Neural progenitor cell (in vitro differentiated cells): ENCODE measurements around the gene FER. TPM values are rescaled to one million over a fixed set of nuclear protein-coding genes. Genes with fewer than 3 reads are reported as not detected.

Experiments
- DNase-seq: peaks from one replicate; pipeline ENCODE4 v3.0.0-alpha.2; 2016; ENCODE audit warnings: low spot score
- H2AFZ ChIP-seq: fragments of 200-600 bp; sonication (generic); replicated peaks from 2 replicates; pipeline ENCODE4 v1.6.1; 2016; ENCODE audit warnings: antibody characterized with exemption
- H3F3A ChIP-seq: fragments of 200-600 bp; sonication (generic); 2 replicates; pipeline ENCODE4 v1.6.1; 2016; ENCODE audit warnings: antibody characterized with exemption, low read depth
- H3K27ac ChIP-seq: fragments of 200-600 bp; sonication (generic); 2 replicates; pipeline ENCODE4 v1.5.1; 2016; ENCODE audit warnings: mild to moderate bottlenecking
- H3K27me3 ChIP-seq: fragments of 200-600 bp; sonication (generic); 2 replicates; pipeline ENCODE4 v1.6.1; 2016; ENCODE audit warnings: mild to moderate bottlenecking, moderate library complexity
- H3K36me3 ChIP-seq: fragments of 200-600 bp; sonication (generic); 2 replicates; pipeline ENCODE4 v1.5.1; 2016
- H3K4me1 ChIP-seq: fragments of 200-600 bp; sonication (generic); 2 replicates; pipeline ENCODE4 v1.6.1; 2016; ENCODE audit warnings: mixed run types
- H3K4me2 ChIP-seq: fragments of 200-600 bp; sonication (generic); 2 replicates; pipeline ENCODE4 v1.6.1; 2016
- H3K4me3 ChIP-seq: fragments of 200-600 bp; sonication (generic); 2 replicates; pipeline ENCODE4 v1.5.1; 2016
- H3K79me2 ChIP-seq: fragments of 200-600 bp; sonication (generic); 2 replicates; pipeline ENCODE4 v1.6.1; 2016; ENCODE audit warnings: low read depth
- H3K9ac ChIP-seq: fragments of 200-600 bp; sonication (generic); 2 replicates; pipeline ENCODE4 v1.6.1; 2016
- H3K9me3 ChIP-seq: fragments of 200-600 bp; sonication (generic); 2 replicates; pipeline ENCODE4 v1.5.1; 2016; ENCODE audit warnings: low read depth
- H4K20me1 ChIP-seq: fragments of 200-600 bp; sonication (generic); 2 replicates; pipeline ENCODE4 v1.6.1; 2016; ENCODE audit warnings: low read depth
- H3K27ac Mint-ChIP-seq: 3 replicates; pipeline ENCODE4 v1.8.0; 2021; ENCODE audit warnings: mixed read lengths
- H3K27me3 Mint-ChIP-seq: 2 replicates; pipeline ENCODE4 v1.8.0; 2022; ENCODE audit warnings: low read depth, mild to moderate bottlenecking, inconsistent platforms, moderate library complexity, mixed read lengths; ENCODE audit not compliant: insufficient read depth
- H3K36me3 Mint-ChIP-seq: 3 replicates; pipeline ENCODE4 v1.8.0; 2021; ENCODE audit warnings: mixed read lengths
- H3K4me1 Mint-ChIP-seq: 3 replicates; pipeline ENCODE4 v1.8.0; 2021; ENCODE audit warnings: mixed read lengths
- H3K4me3 Mint-ChIP-seq: 3 replicates; pipeline ENCODE4 v1.8.0; 2021; ENCODE audit warnings: mild to moderate bottlenecking, moderate library complexity, mixed read lengths
- H3K9me3 Mint-ChIP-seq: 3 replicates; pipeline ENCODE4 v1.8.0; 2020; ENCODE audit warnings: mixed read lengths
- CTCF ChIP-seq: fragments of 200-600 bp; sonication (generic); IDR thresholded peaks from 2 replicates; pipeline ENCODE4 v1.5.1; 2017; ENCODE audit warnings: antibody characterized with exemption, mild to moderate bottlenecking
- EZH2 ChIP-seq: fragments of 200-600 bp; sonication (generic); IDR thresholded peaks from 2 replicates; pipeline ENCODE4 v1.6.1; 2017; ENCODE audit warnings: antibody characterized with exemption, mild to moderate bottlenecking, moderate library complexity
- EZH2phosphoT487 ChIP-seq: fragments of 200-600 bp; sonication (generic); IDR thresholded peaks from 2 replicates; pipeline ENCODE4 v1.6.1; 2017; ENCODE audit warnings: antibody characterized with exemption
- total RNA-seq: library from RNA; depleted of rRNA; stranded (reverse); fragments of >200 nt; gene quantifications from 2 replicates; pipeline ENCODE4 v1.2.3, GENCODE V29; 2015; ENCODE audit warnings: low replicate concordance

FER gene
- total RNA-seq, 1 donor from 2014 or later: 25.0 TPM

DNA sequence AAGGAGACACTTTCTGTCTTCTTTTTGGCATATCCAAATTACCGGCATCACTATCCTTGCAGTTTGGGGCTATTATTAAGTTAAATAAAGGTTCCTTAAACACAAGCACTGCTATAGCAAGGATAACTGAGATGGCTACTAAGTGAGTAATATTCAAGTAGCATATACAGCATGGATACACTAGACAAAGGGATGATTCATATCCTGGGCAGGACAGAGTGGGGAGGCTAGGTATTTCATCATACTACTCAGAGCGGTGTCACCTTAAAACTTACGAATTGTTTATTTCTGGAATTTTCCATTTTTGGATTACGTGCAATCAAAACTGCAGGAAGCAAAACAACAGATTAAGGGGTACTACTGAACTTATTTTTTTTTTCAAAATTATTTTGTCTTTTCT is 54.1 kb downstream of the FER start:
- Histone ChIP-seq H3K79me2 (peaks cover 14% of the 10 kb centered on the region), H3K36me3 (peaks cover 10% of the 10 kb centered on the region), H3K27ac (no peak overlapping the region), H3K4me2 (no peak overlapping the region), H3K9ac (no peak overlapping the region), H3K4me3 (no peak overlapping the region), H2AFZ (no peak overlapping the region), H3K27me3 (no peaks in the 10 kb centered on the region), H3F3A (no peaks in the 10 kb centered on the region), H3K9me3 (peaks cover 14% of the 10 kb centered on the region), H4K20me1 (no peaks in the 10 kb centered on the region), H3K4me1 (no peaks in the 10 kb centered on the region)
- H3K27me3 Mint-ChIP-seq: peaks cover 2% of the 10 kb centered on the region
- TF ChIP-seq EZH2 (no peak), CTCF (no peak), EZH2phosphoT487 (no peak)
- no peaks in the 10 kb centered on the region for H3K4me1 Mint-ChIP-seq
- no peak for DNase-seq
- H3K4me3 Mint-ChIP-seq: no peak overlapping the region
- peaks cover 36% of the 10 kb centered on the region for H3K9me3 Mint-ChIP-seq
- H3K36me3 Mint-ChIP-seq: peaks cover 41% of the 10 kb centered on the region
- no peak overlapping the region for H3K27ac Mint-ChIP-seq

DNA sequence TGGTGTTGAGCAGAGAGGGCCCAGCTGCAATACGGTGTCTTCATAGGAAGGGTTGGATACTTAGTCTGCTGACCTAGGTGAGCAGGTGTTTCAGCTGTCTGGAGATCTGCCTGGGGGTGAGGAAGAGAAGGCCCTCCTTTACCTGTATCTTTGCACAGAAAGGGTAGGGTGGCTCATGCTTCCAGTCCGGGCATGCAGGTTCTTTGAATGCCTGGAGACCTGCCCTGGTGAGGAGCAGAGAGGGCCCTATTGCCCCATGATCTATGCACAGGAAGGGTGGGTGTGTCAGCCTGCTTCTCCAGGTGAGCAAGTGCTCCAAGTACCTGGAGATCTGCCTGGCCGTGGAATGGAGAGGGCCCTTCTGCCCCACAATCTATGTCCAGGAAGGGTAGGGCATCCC is 63.0 kb downstream of the FER start:
- peaks cover 30% of the 10 kb centered on the region for H3K9me3 Mint-ChIP-seq
- H3K79me2 ChIP-seq: peaks cover 9% of the 10 kb centered on the region

DNA sequence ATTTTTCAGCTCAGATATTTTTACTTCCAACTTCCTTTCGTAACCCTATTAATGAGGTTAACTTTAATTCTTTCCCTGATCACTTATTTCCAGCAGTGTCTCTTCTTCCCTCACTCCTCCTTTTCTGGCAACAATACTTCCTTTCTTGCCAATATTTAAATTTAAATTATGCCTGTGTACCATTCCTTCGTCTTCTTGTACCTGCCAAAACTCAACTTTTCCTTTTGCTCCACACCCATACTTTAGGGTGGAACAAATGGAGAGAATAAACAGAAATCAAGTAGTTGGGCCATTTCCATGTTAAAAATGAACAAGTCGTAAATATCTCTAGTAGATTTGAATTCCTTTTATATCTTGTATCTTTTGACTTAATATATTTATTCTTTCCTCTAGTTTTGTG is 66.0 kb downstream of the FER start:
- TF ChIP-seq EZH2phosphoT487 (no peak), CTCF (no peak), EZH2 (no peak)
- no peak overlapping the region for H3K4me3 ChIP-seq
- H3K27ac ChIP-seq: no peak overlapping the region
- Mint-ChIP-seq H3K36me3 (peaks cover 4% of the 10 kb centered on the region), H3K27me3 (no peaks in the 10 kb centered on the region), H3K27ac (no peak overlapping the region), H3K4me1 (no peaks in the 10 kb centered on the region), H3K4me3 (no peak overlapping the region), H3K9me3 (peaks cover 11% of the 10 kb centered on the region)
- H3K36me3 ChIP-seq: no peaks in the 10 kb centered on the region
- H4K20me1 ChIP-seq: no peaks in the 10 kb centered on the region
- no peak overlapping the region for H3K9ac ChIP-seq
- H2AFZ ChIP-seq: no peak overlapping the region
- no peaks in the 10 kb centered on the region for H3K9me3 ChIP-seq
- peaks cover 10% of the 10 kb centered on the region for H3K4me1 ChIP-seq
- H3F3A ChIP-seq: no peaks in the 10 kb centered on the region
- no peak for DNase-seq
- H3K27me3 ChIP-seq: no peaks in the 10 kb centered on the region
- H3K4me2 ChIP-seq: no peak overlapping the region
- no peaks in the 10 kb centered on the region for H3K79me2 ChIP-seq

More for the DNA sequence above, 63.0 kb downstream of the FER start:
- Histone ChIP-seq H3K9ac (no peak overlapping the region), H3K27ac (no peak overlapping the region), H3K9me3 (no peaks in the 10 kb centered on the region), H3K4me2 (no peak overlapping the region), H4K20me1 (no peaks in the 10 kb centered on the region), H3K4me3 (no peak overlapping the region), H3F3A (no peaks in the 10 kb centered on the region), H3K36me3 (no peaks in the 10 kb centered on the region), H2AFZ (no peak overlapping the region), H3K4me1 (peaks cover 10% of the 10 kb centered on the region), H3K27me3 (no peaks in the 10 kb centered on the region)
- H3K36me3 Mint-ChIP-seq: peaks cover 14% of the 10 kb centered on the region
- no peak for TF ChIP-seq CTCF
- no peak for TF ChIP-seq EZH2
- TF ChIP-seq EZH2phosphoT487: no peak
- no peaks in the 10 kb centered on the region for H3K4me1 Mint-ChIP-seq
- no peak overlapping the region for H3K27ac Mint-ChIP-seq
- no peak overlapping the region for H3K4me3 Mint-ChIP-seq
- DNase-seq: no peak
- no peaks in the 10 kb centered on the region for H3K27me3 Mint-ChIP-seq
